ENCODE measurements around the gene OLFM2.

- TF ChIP-seq CTCF (IDR thresholded peaks at IDR 0.05) = no peak
- no peak for TF ChIP-seq POLR2A (IDR thresholded peaks at IDR 0.05)
Measured at GRCh38 chr19:9808855-9809824, 127.2 kb downstream of the OLFM2 start.
